Mesothelial cell of epicardium (in vitro differentiated cells): ENCODE measurements around the gene KCNAB1. TPM values are rescaled to one million over a fixed set of nuclear protein-coding genes. Genes with fewer than 3 reads are reported as not detected.

Source experiments
- DNase-seq, 2 experiments: peaks; one replicate each; pipeline ENCODE4 v3.0.0; 2021; ENCODE audit warnings: low spot score in 2 of 2; ENCODE audit not compliant: unreplicated experiment in 2 of 2
- H3K27ac Mint-ChIP-seq: 2 replicates; pipeline ENCODE4 v1.8.0; 2021; ENCODE audit warnings: mixed read lengths
- H3K27me3 Mint-ChIP-seq: 2 replicates; pipeline ENCODE4 v1.8.0; 2021; ENCODE audit warnings: low read depth, mixed read lengths
- H3K36me3 Mint-ChIP-seq: 2 replicates; pipeline ENCODE4 v1.8.0; 2021; ENCODE audit warnings: mixed read lengths
- H3K4me1 Mint-ChIP-seq: 2 replicates; pipeline ENCODE4 v1.8.0; 2021; ENCODE audit warnings: mixed read lengths
- H3K4me3 Mint-ChIP-seq: 2 replicates; pipeline ENCODE4 v1.8.0; 2021; ENCODE audit warnings: mild to moderate bottlenecking, moderate library complexity, mixed read lengths
- H3K9me3 Mint-ChIP-seq: 2 replicates; pipeline ENCODE4 v1.8.0; 2021; ENCODE audit warnings: mixed read lengths
- CTCF ChIP-seq: fragments of 200-600 bp; sonication (generic); IDR thresholded peaks from one replicate; pipeline ENCODE4 v1.5.0; 2021; ENCODE audit warnings: antibody characterized with exemption; ENCODE audit not compliant: unreplicated experiment
- total RNA-seq: library from RNA; stranded (reverse); gene quantifications from 3 replicates; pipeline ENCODE4 v1.2.1, GENCODE V29; 2021

The KCNAB1 gene
- total RNA-seq, 1 donor from 2014 or later: 3.7 TPM

DNA sequence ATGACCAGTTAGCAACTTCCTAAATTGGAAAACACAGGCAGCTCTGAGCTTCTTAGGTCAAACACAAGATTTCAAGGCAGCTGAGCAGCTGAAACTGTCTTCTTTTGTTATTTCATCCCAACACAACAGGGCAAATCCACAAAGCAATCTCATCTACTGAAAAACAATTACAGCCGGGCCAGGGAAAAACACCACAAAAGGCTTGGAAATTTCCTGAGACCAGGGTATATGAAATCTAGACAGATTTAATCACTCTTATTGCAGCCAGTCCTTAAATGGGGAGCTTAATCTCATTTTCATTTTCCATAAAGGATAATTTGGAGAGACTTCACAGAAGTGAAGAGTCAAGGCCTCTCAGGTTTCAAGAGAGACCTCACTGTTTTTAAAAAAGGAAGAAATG is 252.7 kb downstream of the KCNAB1 start:
- Mint-ChIP-seq H3K9me3 (no peaks in the 10 kb centered on the region), H3K36me3 (no peaks in the 10 kb centered on the region), H3K27ac (peak overlapping the region; percentile 35), H3K27me3 (no peaks in the 10 kb centered on the region), H3K4me3 (no peak overlapping the region), H3K4me1 (peaks cover 17% of the 10 kb centered on the region)
- DNase-seq: no peak
- no peak for TF ChIP-seq CTCF

GRCh38 chr3:156373654-156374053 is 253.3 kb downstream of the KCNAB1 start:
- H3K27me3 Mint-ChIP-seq: no peaks in the 10 kb centered on the region
- H3K4me1 Mint-ChIP-seq: peaks cover 17% of the 10 kb centered on the region
- H3K27ac Mint-ChIP-seq: no peak overlapping the region
- H3K9me3 Mint-ChIP-seq: no peaks in the 10 kb centered on the region
- no peaks in the 10 kb centered on the region for H3K36me3 Mint-ChIP-seq
- no peak for DNase-seq
- TF ChIP-seq CTCF: no peak
- H3K4me3 Mint-ChIP-seq: no peak overlapping the region

- Mint-ChIP-seq H3K4me3 (no peak overlapping the region), H3K36me3 (no peaks in the 10 kb centered on the region), H3K4me1 (peaks cover 17% of the 10 kb centered on the region), H3K27me3 (no peaks in the 10 kb centered on the region), H3K27ac (no peak overlapping the region), H3K9me3 (no peaks in the 10 kb centered on the region)
- DNase-seq: no peak
- TF ChIP-seq CTCF: no peak
These were observed 255.8 kb downstream of the KCNAB1 start for GRCh38 chr3:156376199-156376598.

- no peak for TF ChIP-seq CTCF
- H3K27me3 Mint-ChIP-seq: no peaks in the 10 kb centered on the region
- H3K9me3 Mint-ChIP-seq: no peaks in the 10 kb centered on the region
- DNase-seq: no peak
- no peak overlapping the region for H3K27ac Mint-ChIP-seq
- no peak overlapping the region for H3K4me3 Mint-ChIP-seq
- H3K4me1 Mint-ChIP-seq: peaks cover 14% of the 10 kb centered on the region
- H3K36me3 Mint-ChIP-seq: no peaks in the 10 kb centered on the region
These were observed 256.9 kb downstream of the KCNAB1 start for GRCh38 chr3:156377266-156377665.

- DNase-seq: no peak
- Mint-ChIP-seq H3K9me3 (no peaks in the 10 kb centered on the region), H3K27me3 (no peaks in the 10 kb centered on the region), H3K4me3 (no peak overlapping the region), H3K27ac (no peak overlapping the region), H3K4me1 (peaks cover 14% of the 10 kb centered on the region), H3K36me3 (no peaks in the 10 kb centered on the region)
- TF ChIP-seq CTCF: no peak
These were observed 257.3 kb downstream of the KCNAB1 start for GRCh38 chr3:156377718-156378117.

DNA sequence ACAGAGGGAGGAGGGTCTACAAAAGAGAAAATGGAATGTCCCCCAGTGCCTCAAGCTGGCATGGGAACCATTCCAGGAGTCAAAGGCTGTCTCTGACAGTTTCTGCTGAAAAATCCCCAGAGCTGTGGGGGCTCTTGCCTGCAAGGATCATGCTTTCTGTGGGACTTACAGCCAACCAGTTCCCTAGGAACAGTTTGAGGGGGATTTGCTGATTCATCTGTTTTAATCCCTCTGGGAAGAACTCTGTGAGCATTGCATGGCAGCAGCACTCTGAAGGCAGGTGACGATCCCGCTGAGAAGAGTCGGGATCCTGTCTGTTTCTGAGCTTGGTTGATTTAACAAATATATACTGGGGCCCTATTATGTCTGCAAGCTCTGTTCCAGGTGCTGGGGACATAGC is 258.5 kb downstream of the KCNAB1 start:
- no peaks in the 10 kb centered on the region for H3K9me3 Mint-ChIP-seq
- H3K36me3 Mint-ChIP-seq: no peaks in the 10 kb centered on the region
- no peaks in the 10 kb centered on the region for H3K27me3 Mint-ChIP-seq
- DNase-seq: no peak
- peaks cover 5% of the 10 kb centered on the region for H3K4me1 Mint-ChIP-seq
- H3K4me3 Mint-ChIP-seq: no peak overlapping the region
- no peak overlapping the region for H3K27ac Mint-ChIP-seq
- no peak for TF ChIP-seq CTCF
